HG03575 (cell line): ENCODE measurements around the gene CYTH1.

Source experiments
- ATAC-seq: cut with Tn5 transposase; IDR thresholded peaks from one replicate; pipeline ENCODE4 v1.9.1; 2021; ENCODE audit not compliant: unreplicated experiment, insufficient number of reproducible peaks, low FRiP score; ENCODE audit errors: extremely low read depth

CYTH1 gene

DNA sequence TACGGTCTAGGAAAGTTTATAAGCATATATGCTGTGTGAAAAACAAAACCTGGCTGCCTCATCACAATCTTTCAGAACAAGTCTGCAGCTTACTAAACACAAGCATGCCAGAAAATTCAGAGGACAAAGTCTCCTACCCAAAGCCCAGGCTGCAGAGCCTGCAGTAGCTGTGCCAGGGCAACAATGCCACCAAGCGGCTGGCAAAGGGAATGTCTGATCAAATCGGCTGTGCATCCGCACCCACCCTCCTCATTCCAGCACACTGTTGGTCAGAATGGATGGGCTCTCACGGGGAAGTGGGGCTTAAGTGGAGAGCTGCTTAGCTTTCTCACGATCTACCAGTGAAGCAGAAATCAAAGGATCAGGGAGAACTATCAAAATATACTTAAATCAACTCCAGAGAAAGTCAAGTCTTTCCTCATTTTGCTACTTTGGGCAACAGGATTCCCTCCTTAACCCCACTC, 73.5 kb downstream of the CYTH1 start:
- no peak for ATAC-seq

DNA sequence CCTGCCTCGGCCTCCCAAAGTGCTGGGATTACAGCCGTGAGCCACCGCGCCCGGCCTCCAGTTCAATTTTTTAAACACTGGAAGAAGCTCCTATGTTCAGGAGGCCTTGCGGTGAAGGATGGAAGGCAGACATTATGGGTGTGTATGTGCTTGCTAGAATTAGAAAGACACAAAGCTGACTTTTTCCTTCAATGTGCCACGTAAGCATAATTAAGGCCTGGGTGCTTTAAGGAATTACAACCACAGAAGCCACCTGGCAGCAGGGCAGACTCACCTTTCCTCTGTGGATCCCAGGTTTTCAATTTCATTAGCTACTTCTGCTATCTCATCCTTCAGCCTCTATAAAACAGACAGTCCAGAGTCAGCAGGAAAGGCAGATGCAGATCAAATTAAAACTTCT, 74.2 kb downstream of the CYTH1 start:
- ATAC-seq, result no peak

- no peak for ATAC-seq
These were observed 75.1 kb downstream of the CYTH1 start for GRCh38 chr17:78707016-78707415.

DNA sequence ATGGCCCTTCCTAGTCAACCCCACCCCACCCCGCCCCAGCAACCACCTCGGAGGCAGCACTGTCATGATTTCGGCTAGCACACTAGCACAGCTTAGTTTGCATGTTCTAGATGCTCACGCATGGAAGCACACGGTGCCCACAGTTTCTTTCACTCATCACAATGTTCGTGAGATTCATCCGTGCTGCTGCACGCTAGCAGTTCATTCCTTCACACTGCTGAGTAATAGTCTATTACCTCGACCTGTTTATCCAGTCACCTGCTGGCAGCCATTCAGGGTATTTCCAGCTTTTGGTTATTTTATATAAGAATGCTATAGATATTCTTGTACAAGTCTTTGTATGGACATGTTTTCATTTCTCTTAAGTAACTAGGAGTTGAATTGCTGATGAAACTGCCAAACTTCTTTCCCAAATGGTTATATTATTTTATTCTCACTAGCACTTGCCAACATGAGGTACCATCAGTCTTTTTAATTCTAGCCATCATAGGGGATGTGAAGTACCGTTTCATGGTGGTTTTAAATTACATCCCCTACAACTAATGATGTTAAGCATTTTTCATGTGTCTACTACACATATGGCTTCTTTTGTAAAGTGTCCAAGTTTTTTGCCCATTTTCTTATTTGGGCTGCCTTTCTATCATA, 75.7 kb downstream of the CYTH1 start:
- no peak for ATAC-seq

- ATAC-seq, result no peak
These were observed 77.0 kb downstream of the CYTH1 start for GRCh38 chr17:78705071-78705470.

DNA sequence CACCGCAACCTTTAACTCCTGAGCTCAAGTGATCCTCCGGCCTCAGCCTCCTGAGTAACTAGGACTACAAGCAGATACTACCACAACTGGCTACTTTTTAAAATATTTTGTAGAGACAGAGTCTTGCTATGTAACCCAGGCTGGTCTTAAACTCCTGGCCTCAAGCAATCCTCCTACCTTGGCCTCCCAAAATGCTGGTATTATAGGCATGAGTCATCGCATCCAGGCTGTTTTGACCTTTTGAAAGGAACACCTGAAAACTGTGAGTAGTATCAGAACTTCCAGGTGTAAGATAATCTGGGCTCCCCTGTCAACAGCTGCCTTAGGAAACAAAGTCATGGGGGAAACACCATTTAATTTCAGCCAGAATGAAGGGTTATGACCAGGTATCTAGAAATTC, 77.5 kb downstream of the CYTH1 start:
- ATAC-seq, result no peak

GRCh38 chr17:78697554-78698343, 84.3 kb downstream of the CYTH1 start:
- ATAC-seq, result no peak

GRCh38 chr17:78697122-78697521, 85.0 kb downstream of the CYTH1 start:
- no peak for ATAC-seq

GRCh38 chr17:78696016-78696982, 85.8 kb downstream of the CYTH1 start:
- no peak for ATAC-seq

DNA sequence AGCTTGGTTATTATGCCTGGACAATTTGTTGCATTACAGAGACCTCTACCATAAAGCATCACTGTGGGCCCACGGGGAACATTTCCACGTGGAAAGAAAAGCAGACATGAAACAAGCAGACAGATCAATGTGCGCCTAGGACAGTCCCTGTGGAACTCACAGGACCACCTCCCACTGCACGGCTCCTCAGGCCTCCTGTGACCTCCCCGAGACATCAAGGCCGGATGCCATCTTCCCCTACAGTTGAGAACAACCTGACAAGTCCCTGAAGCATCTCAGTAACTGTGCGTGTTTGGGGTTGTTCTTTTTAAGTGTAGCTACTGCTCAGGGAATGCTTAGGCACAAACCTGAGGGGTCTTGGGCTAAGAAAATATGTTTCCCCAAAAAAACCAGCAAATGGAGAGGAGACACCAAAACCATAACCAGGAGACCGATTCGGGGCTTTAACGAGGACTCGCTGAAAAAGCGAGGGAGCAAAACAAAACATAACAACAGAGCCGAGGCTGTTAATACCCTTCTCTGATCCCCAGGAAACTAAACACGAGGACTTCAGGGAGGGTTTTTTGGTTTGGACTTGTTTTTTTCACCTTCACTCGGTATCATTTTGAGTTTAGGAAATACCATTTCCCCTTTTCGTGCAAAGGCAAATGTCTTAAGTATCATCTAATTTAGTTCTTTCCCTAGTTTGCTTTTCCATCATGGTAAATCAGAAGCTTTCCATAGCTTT, 87.1 kb downstream of the CYTH1 start:
- ATAC-seq, result no peak

DNA sequence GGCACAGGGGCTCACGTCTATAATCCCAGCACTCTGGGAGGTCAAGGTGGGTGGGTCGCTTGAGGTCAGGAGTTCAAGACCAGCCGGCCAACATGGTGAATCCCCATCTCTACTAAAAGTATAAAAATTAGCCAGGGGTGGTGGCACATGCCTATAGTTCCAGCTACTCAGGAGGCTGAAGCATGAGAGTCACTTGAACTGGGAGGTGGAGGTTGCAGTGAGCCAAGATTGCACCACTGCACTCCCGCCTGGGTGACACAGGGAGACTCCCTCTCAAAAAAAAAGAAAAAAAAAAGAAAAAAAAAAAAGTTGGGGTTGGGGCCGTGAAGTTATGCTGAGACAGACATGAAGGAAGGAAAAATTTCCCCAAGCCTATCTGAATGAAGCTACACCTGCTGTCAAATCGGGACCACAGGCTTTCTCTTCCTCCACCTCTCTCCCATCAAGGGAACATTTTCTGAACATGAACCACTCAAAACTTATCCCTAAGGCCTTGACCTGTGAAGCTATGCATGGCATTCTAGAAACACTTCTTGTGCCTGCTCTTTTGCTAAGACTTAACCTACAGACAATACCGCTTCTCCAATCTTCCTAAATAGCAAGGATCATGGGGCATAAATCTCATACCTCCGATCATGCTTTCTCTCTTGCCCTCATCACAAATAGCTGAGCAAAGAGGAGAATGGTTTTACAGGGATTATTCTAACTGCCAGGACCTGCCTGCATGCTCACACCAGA, 88.6 kb downstream of the CYTH1 start:
- ATAC-seq, result no peak

DNA sequence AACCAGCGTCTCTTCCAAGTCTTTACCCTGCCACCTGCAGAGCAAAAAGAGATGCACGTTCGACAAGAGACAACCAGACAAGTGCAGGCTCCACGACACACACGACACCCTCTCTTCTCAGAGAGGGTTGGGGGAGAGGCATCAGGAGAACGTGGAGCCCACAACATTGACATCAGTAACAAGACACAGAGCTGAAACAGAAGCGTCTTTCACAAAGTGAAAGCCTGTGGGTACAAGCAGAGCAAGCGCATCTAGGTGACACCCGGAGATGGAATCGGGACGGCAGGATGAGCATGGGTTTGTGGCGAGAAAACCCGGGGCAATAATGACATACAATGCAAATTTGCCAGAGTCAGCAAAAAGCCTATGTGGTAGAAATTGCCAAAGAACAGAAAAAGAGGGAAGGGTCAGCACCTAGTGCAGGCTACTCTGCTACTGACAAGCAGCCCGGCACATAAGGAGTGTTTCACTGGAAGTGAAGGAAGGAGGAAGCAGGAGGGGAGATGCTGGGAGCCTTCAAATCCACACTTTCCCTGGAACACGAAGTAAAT, 89.5 kb downstream of the CYTH1 start:
- ATAC-seq, result no peak

- no peak for ATAC-seq
These were observed 93.0 kb downstream of the CYTH1 start for GRCh38 chr17:78689029-78689428.

- no peak for ATAC-seq
These were observed 94.1 kb downstream of the CYTH1 start for GRCh38 chr17:78687944-78688343.

GRCh38 chr17:78687125-78687524, 94.9 kb downstream of the CYTH1 start:
- ATAC-seq, result no peak

- ATAC-seq, result no peak
These were observed 98.0 kb downstream of the CYTH1 start for GRCh38 chr17:78684026-78684425.

GRCh38 chr17:78683408-78683961, 98.6 kb downstream of the CYTH1 start:
- no peak for ATAC-seq

- ATAC-seq, result no peak
These were observed 99.7 kb downstream of the CYTH1 start for GRCh38 chr17:78682363-78682762.
